SK-N-SH (cell line): ENCODE measurements around the gene PRLR. TPM values are rescaled to one million over a fixed set of nuclear protein-coding genes. Genes with fewer than 3 reads are reported as not detected.

ENCODE experiments used
- CTCF ChIA-PET: fragments of 300-600, 350-600 bp; formaldehyde crosslinking; extraction: SDS; loops from one replicate; lab custom pipeline; 2021; lab: Yijun Ruan, JAX
- POLR2A ChIA-PET: fragments of 350-600 bp; sonication (Branson Sonifier 250); formaldehyde crosslinking; extraction: SDS; loops from one replicate; lab custom pipeline; 2020; ENCODE audit warnings: antibody characterized with exemption, inconsistent platforms; lab: Yijun Ruan, JAX
- DNase-seq: peaks from one replicate; pipeline ENCODE4 v3.0.0; 2012
- H2AFZ ChIP-seq: fragments of 200-600 bp; sonication (generic); 2 replicates; pipeline ENCODE4 v1.8.1; 2016; ENCODE audit warnings: antibody characterized with exemption, mild to moderate bottlenecking, low read depth
- H3F3A ChIP-seq: fragments of 200-600 bp; sonication (generic); replicated peaks from 2 replicates; pipeline ENCODE3; 2016; ENCODE audit warnings: antibody characterized with exemption, mild to moderate bottlenecking; ENCODE audit not compliant: insufficient read depth
- H3K27ac ChIP-seq, 2 experiments: fragments of 200-500 bp in 1 of 2; fragments of 200-600 bp in 1 of 2; sonication (Bioruptor generic) in 1 of 2; sonication (generic), shearing (Covaris generic) in 1 of 2; 2 replicates each; pipeline versions ENCODE4 v1.5.1 to v1.6.1; 2014 to 2016; ENCODE audit warnings: low read depth in 2 of 2, inconsistent platforms in 1 of 2, low read length in 1 of 2, mild to moderate bottlenecking in 1 of 2, mixed read lengths in 1 of 2
- H3K27me3 ChIP-seq: fragments of 200-600 bp; sonication (generic), shearing (Covaris generic); 2 replicates; pipeline ENCODE4 v1.6.1; 2016; ENCODE audit warnings: mixed run types; ENCODE audit not compliant: insufficient read depth
- H3K36me3 ChIP-seq, 2 experiments: fragments of 200-500 bp in 1 of 2; fragments of 200-600 bp in 1 of 2; sonication (Bioruptor generic) in 1 of 2; sonication (generic) in 1 of 2; replicated peaks in 1 of 2; 2 replicates each; pipeline versions ENCODE3 to v1.5.1; 2014 to 2016; ENCODE audit warnings: low read length in 1 of 2, mild to moderate bottlenecking in 1 of 2; ENCODE audit not compliant: insufficient read depth in 2 of 2, control insufficient read depth in 1 of 2
- H3K4me1 ChIP-seq, 2 experiments: fragments of 200-500 bp in 1 of 2; fragments of 200-600 bp in 1 of 2; sonication (Bioruptor generic) in 1 of 2; sonication (generic), shearing (Covaris generic) in 1 of 2; 2 replicates each; pipeline versions ENCODE4 v1.5.1 to v1.6.1; 2014 to 2016; ENCODE audit warnings: low read depth in 1 of 2, low read length in 1 of 2, mixed run types in 1 of 2; ENCODE audit not compliant: insufficient read depth in 2 of 2, control insufficient read depth in 1 of 2
- H3K4me2 ChIP-seq: fragments of 200-600 bp; sonication (generic), shearing (Covaris generic); 2 replicates; pipeline ENCODE4 v1.6.1; 2017; ENCODE audit warnings: mixed run types
- H3K4me3 ChIP-seq, 2 experiments: fragments of 200-500 bp in 1 of 2; fragments of 200-600 bp in 1 of 2; sonication (Bioruptor generic) in 1 of 2; sonication (generic), shearing (Covaris generic) in 1 of 2; 2 replicates each; pipeline versions ENCODE4 v1.5.1 to v1.8.1; 2014 to 2016; ENCODE audit warnings: low read depth in 2 of 2, inconsistent platforms in 1 of 2, low read length in 1 of 2, mild to moderate bottlenecking in 1 of 2, mixed read lengths in 1 of 2, moderate library complexity in 1 of 2
- H3K79me2 ChIP-seq: fragments of 200-600 bp; sonication (generic); 2 replicates; pipeline ENCODE4 v1.8.1; 2017; ENCODE audit warnings: mild to moderate bottlenecking; ENCODE audit not compliant: insufficient read depth
- H3K9ac ChIP-seq: fragments of 200-600 bp; sonication (generic); 2 replicates; pipeline ENCODE4 v1.6.1; 2017; ENCODE audit warnings: mixed run types
- H3K9me2 ChIP-seq: fragments of 200-600 bp; sonication (generic); 2 replicates; pipeline ENCODE4 v1.6.1; 2017; ENCODE audit warnings: mixed run types
- H3K9me3 ChIP-seq: fragments of 200-600 bp; sonication (generic); 2 replicates; pipeline ENCODE4 v1.6.1; 2017; ENCODE audit warnings: mixed run types, mild to moderate bottlenecking, moderate library complexity
- H4K20me1 ChIP-seq: fragments of 200-600 bp; sonication (generic); 2 replicates; pipeline ENCODE4 v1.6.1; 2017; ENCODE audit warnings: mild to moderate bottlenecking, mixed run types; ENCODE audit not compliant: insufficient read depth
- CHD2 ChIP-seq: fragments of 150-350 bp; IDR thresholded peaks from 2 replicates; pipeline ENCODE4 v1.6.1; 2018; ENCODE audit warnings: low read length; ENCODE audit not compliant: partially characterized antibody
- CTCF ChIP-seq: fragments of 200-600 bp; sonication (generic); IDR thresholded peaks from 2 replicates; pipeline ENCODE4 v1.6.1; 2017; ENCODE audit warnings: antibody characterized with exemption, mild to moderate bottlenecking, moderate library complexity
- ELF1 ChIP-seq: IDR thresholded peaks from 2 replicates; pipeline ENCODE4 v1.4.0; 2012
- EZH2phosphoT487 ChIP-seq: fragments of 200-600 bp; sonication (generic); IDR thresholded peaks from 2 replicates; pipeline ENCODE4 v1.6.1; 2017; ENCODE audit warnings: low read depth, mixed run types, mild to moderate bottlenecking, antibody characterized with exemption, moderate library complexity, borderline replicate concordance
- FOXJ3 ChIP-seq: sonication (generic); formaldehyde crosslinking; IDR thresholded peaks from 2 replicates; pipeline ENCODE4 v1.5.1; 2020; ENCODE audit warnings: mild to moderate bottlenecking, missing genetic modification reagents
- GATA2 ChIP-seq: sonication (generic); formaldehyde crosslinking; IDR thresholded peaks from 2 replicates; pipeline ENCODE4 v1.5.0; 2020; ENCODE audit warnings: mild to moderate bottlenecking, missing genetic modification reagents
- IRF3 ChIP-seq: fragments of 150-350 bp; IDR thresholded peaks from 2 replicates; pipeline ENCODE4 v1.6.1; 2016; ENCODE audit warnings: mild to moderate bottlenecking, low read depth, low read length
- JUND ChIP-seq: IDR thresholded peaks from 2 replicates; pipeline ENCODE4 v1.4.0; 2012
- NFIC ChIP-seq: IDR thresholded peaks from 2 replicates; pipeline ENCODE4 v1.4.0; 2012; ENCODE audit warnings: borderline replicate concordance
- NRF1 ChIP-seq: IDR thresholded peaks from 2 replicates; pipeline ENCODE4 v1.6.1; 2012; ENCODE audit warnings: low read depth, mild to moderate bottlenecking, low read length
- POLR2AphosphoS5 ChIP-seq: IDR thresholded peaks from 2 replicates; pipeline ENCODE4 v1.6.1; 2012; ENCODE audit warnings: low read depth, low read length
- RAD21 ChIP-seq: IDR thresholded peaks from 2 replicates; pipeline ENCODE4 v1.6.1; 2012; ENCODE audit warnings: mild to moderate bottlenecking, low read length
- RCOR1 ChIP-seq: fragments of 150-350 bp; IDR thresholded peaks from 2 replicates; pipeline ENCODE4 v1.6.1; 2017; ENCODE audit warnings: antibody characterized with exemption, low read length
- RFX5 ChIP-seq: IDR thresholded peaks from 2 replicates; pipeline ENCODE4 v1.6.1; 2012; ENCODE audit warnings: mild to moderate bottlenecking, improper control_type of control experiment, low read length
- RXRA ChIP-seq: IDR thresholded peaks from 2 replicates; pipeline ENCODE4 v1.4.0; 2012; ENCODE audit warnings: low read depth, mild to moderate bottlenecking, borderline replicate concordance
- TAF1 ChIP-seq: IDR thresholded peaks from 2 replicates; pipeline ENCODE4 v1.6.1; 2012; ENCODE audit warnings: low read depth, mild to moderate bottlenecking, low read length, moderate library complexity, borderline replicate concordance
- TCF12 ChIP-seq: IDR thresholded peaks from 2 replicates; pipeline ENCODE4 v1.4.0; 2012
- USF2 ChIP-seq: fragments of 150-350 bp; IDR thresholded peaks from 2 replicates; pipeline ENCODE4 v1.6.1; 2017; ENCODE audit warnings: antibody characterized with exemption, low read length, low read depth, borderline replicate concordance
- YY1 ChIP-seq: IDR thresholded peaks from 2 replicates; pipeline ENCODE4 v1.4.0; 2012; ENCODE audit warnings: low read depth, mild to moderate bottlenecking
- WGBS: methylation state at CpG from one replicate; pipeline ENCODE4 v1.1.6; 2017; ENCODE audit warnings: low lambda C conversion rate; 5-methylcytosine and 5-hydroxymethylcytosine counted together
- polyA plus RNA-seq, 3 experiments: library from polyadenylated mRNA; depleted of rRNA; stranded (reverse); fragments of >200 nt; gene quantifications; 2 replicates each; pipeline ENCODE4 v1.2.3, GENCODE V29; 2012
- TF ChIP-seq, protein P1 (sequence below): IDR thresholded peaks from 2 replicates; pipeline ENCODE4 v1.4.0; 2012; ENCODE audit warnings: low read depth

Gene PRLR
- polyA plus RNA-seq, 1 of the 3 experiments (the other 2 are of a cell fraction): 0.13 TPM

GRCh38 chr5:35269006-35269405, 38.7 kb upstream of the PRLR start:
- no peak for TF ChIP-seq IRF3
- no peak for TF ChIP-seq CHD2
- no peak for TF ChIP-seq YY1
- TF ChIP-seq, protein P1, sequence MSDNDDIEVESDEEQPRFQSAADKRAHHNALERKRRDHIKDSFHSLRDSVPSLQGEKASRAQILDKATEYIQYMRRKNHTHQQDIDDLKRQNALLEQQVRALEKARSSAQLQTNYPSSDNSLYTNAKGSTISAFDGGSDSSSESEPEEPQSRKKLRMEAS: no peak
- no peak for TF ChIP-seq RCOR1
- TF ChIP-seq TAF1: no peak
- no peak for TF ChIP-seq TCF12
- no peak for TF ChIP-seq EZH2phosphoT487
- no peak for TF ChIP-seq RFX5
- no peak for TF ChIP-seq RAD21
- no peak for TF ChIP-seq RXRA
- H3K36me3 ChIP-seq: no peaks in the 10 kb centered on the region
- H3K4me3 ChIP-seq: no peak overlapping the region
- H2AFZ ChIP-seq: no peak overlapping the region
- POLR2A ChIA-PET: no interaction called here
- H3F3A ChIP-seq: no peaks in the 10 kb centered on the region
- no peaks in the 10 kb centered on the region for H4K20me1 ChIP-seq
- no peak overlapping the region for H3K27ac ChIP-seq
- H3K4me2 ChIP-seq: no peak overlapping the region
- 47% methylated on average over 1 of the region's 1 CpG for WGBS
- CTCF ChIA-PET: no interaction called here
- no peaks in the 10 kb centered on the region for H3K79me2 ChIP-seq
- no peaks in the 10 kb centered on the region for H3K4me1 ChIP-seq
- no peaks in the 10 kb centered on the region for H3K27me3 ChIP-seq
- H3K9me2 ChIP-seq: no peaks in the 10 kb centered on the region
- DNase-seq: no peak
- H3K9ac ChIP-seq: no peak overlapping the region
- no peaks in the 10 kb centered on the region for H3K9me3 ChIP-seq

GRCh38 chr5:35266276-35266675, 36.0 kb upstream of the PRLR start:
- H3K27me3 ChIP-seq: no peaks in the 10 kb centered on the region
- H3K9me2 ChIP-seq: no peaks in the 10 kb centered on the region
- H3K9me3 ChIP-seq: no peaks in the 10 kb centered on the region
- no peak overlapping the region for H3K4me3 ChIP-seq
- H3K4me1 ChIP-seq: no peaks in the 10 kb centered on the region
- no peaks in the 10 kb centered on the region for H3F3A ChIP-seq
- no peak for DNase-seq
- no peaks in the 10 kb centered on the region for H3K79me2 ChIP-seq
- no peak overlapping the region for H3K9ac ChIP-seq
- H2AFZ ChIP-seq: no peak overlapping the region
- ChIA-PET CTCF (no interaction called here), POLR2A (no interaction called here)
- WGBS: 17% methylated on average over 3 of the region's 3 CpGs
- H4K20me1 ChIP-seq: no peaks in the 10 kb centered on the region
- H3K36me3 ChIP-seq: no peaks in the 10 kb centered on the region
- no peak for TF ChIP-seq GATA2 (CRISPR knock-in tag)
- TF ChIP-seq, protein P1: no peak
- no peak overlapping the region for H3K27ac ChIP-seq
- H3K4me2 ChIP-seq: no peak overlapping the region

- Histone ChIP-seq H3F3A (no peaks in the 10 kb centered on the region), H3K27ac (no peak overlapping the region), H3K79me2 (no peaks in the 10 kb centered on the region), H3K9me2 (no peaks in the 10 kb centered on the region), H3K4me1 (no peaks in the 10 kb centered on the region), H3K27me3 (no peaks in the 10 kb centered on the region), H3K9ac (no peak overlapping the region), H3K4me3 (no peak overlapping the region), H3K36me3 (no peaks in the 10 kb centered on the region), H4K20me1 (no peaks in the 10 kb centered on the region), H3K9me3 (no peaks in the 10 kb centered on the region), H3K4me2 (no peak overlapping the region), H2AFZ (no peak overlapping the region)
- POLR2A ChIA-PET: no interaction called here
- 37% methylated on average over 2 of the region's 2 CpGs for WGBS
- no peak for DNase-seq
- CTCF ChIA-PET: no interaction called here
- TF ChIP-seq EZH2phosphoT487: no peak
- no peak for TF ChIP-seq POLR2AphosphoS5
- no peak for TF ChIP-seq NFIC
- TF ChIP-seq TCF12: no peak
- TF ChIP-seq USF2: no peak
- no peak for TF ChIP-seq RFX5
- no peak for TF ChIP-seq RXRA
- TF ChIP-seq, protein P1: no peak
- TF ChIP-seq JUND: no peak
- no peak for TF ChIP-seq ELF1
- TF ChIP-seq RCOR1: no peak
- TF ChIP-seq CTCF: no peak
- no peak for TF ChIP-seq NRF1
- no peak for TF ChIP-seq FOXJ3 (CRISPR knock-in tag)
These were observed 34.2 kb upstream of the PRLR start for GRCh38 chr5:35264509-35264908.
